HCT116 (cell line): ENCODE results near the gene PZP. TPM values are rescaled to one million over a fixed set of nuclear protein-coding genes. Genes with fewer than 3 reads are reported as not detected.
"Not testable (repeated sequence)": the region's sequence is repeated elsewhere in the genome, so short reads cannot be mapped to it uniquely, and the experiment has no call there.

ENCODE experiments used
- ATAC-seq: fragments of 200-7000 bp; cut with Tn5 transposase; 2 replicates; pipeline ENCODE4 v1.9.1; 2020; ENCODE audit warnings: mild to moderate bottlenecking, moderate library complexity
- BruUV-seq: library from RNA; stranded (reverse); fragments of 400-500 nt; replicated peaks from 2 replicates; lab custom pipeline; 2021; lab: Mats Ljungman, UMichigan
- CTCF ChIA-PET: fragments of 300-600 bp; sonication (Branson Sonifier 250); formaldehyde crosslinking; loops from one replicate; lab custom pipeline; 2021; ENCODE audit warnings: antibody characterized with exemption; lab: Charles Lee
- POLR2A ChIA-PET: fragments of 300-600, 350-600 bp; sonication (Branson Sonifier 250); formaldehyde crosslinking; loops from one replicate; lab custom pipeline; 2021; ENCODE audit warnings: antibody characterized with exemption; lab: Charles Lee
- RAD21 ChIA-PET, 2 experiments: fragments of 300-600 bp; sonication (Branson Sonifier 250); formaldehyde crosslinking; loops; one replicate each; lab custom pipeline; 2023; ENCODE audit warnings: low total read pairs in 2 of 2; ENCODE audit not compliant: uncharacterized antibody in 2 of 2, unreplicated experiment in 2 of 2, low non-redundant PET in 1 of 2; lab: Charles Lee
- DNase-seq: peaks from one replicate; pipeline ENCODE4 v3.0.0-alpha.2; 2010; ENCODE audit warnings: low read depth, low spot score
- H2AFZ ChIP-seq: fragments of 200-600 bp; shearing (Covaris generic), sonication (generic); 2 replicates; pipeline ENCODE4 v1.6.1; 2017; ENCODE audit warnings: low read depth, mixed run types, mixed read lengths, antibody characterized with exemption, low read length; ENCODE audit not compliant: poor library complexity, severe bottlenecking
- H3K27ac ChIP-seq: 2 replicates; pipeline ENCODE4 v1.5.1; 2012; ENCODE audit warnings: low read depth, low read length
- H3K27me3 ChIP-seq: fragments of 200-600 bp; sonication (generic); 2 replicates; pipeline ENCODE4 v1.6.1; 2016; ENCODE audit warnings: mixed run types, low read length, mixed read lengths; ENCODE audit not compliant: insufficient read depth
- H3K36me3 ChIP-seq, 2 experiments: fragments of 200-500 bp in 1 of 2; fragments of 200-600 bp in 1 of 2; sonication (Bioruptor generic) in 1 of 2; sonication (generic) in 1 of 2; 2 replicates each; pipeline versions ENCODE4 v1.5.1 to v1.6.1; 2014 to 2016; ENCODE audit warnings: low read length in 2 of 2, inconsistent platforms in 1 of 2, mixed read lengths in 1 of 2, mixed run types in 1 of 2; ENCODE audit not compliant: insufficient read depth in 2 of 2, control insufficient read depth in 1 of 2
- H3K4me1 ChIP-seq, 2 experiments: fragments of 200-600 bp in 1 of 2; sonication (generic) in 1 of 2; 2 replicates each; pipeline versions ENCODE4 v1.5.1 to v1.6.1; 2012 to 2017; ENCODE audit warnings: low read length in 2 of 2, inconsistent platforms in 1 of 2, mild to moderate bottlenecking in 1 of 2, mixed read lengths in 1 of 2, mixed run types in 1 of 2, moderate library complexity in 1 of 2; ENCODE audit not compliant: insufficient read depth in 2 of 2, control insufficient read depth in 1 of 2
- H3K4me2 ChIP-seq: fragments of 200-600 bp; sonication (generic); 2 replicates; pipeline ENCODE4 v1.6.1; 2017; ENCODE audit warnings: mixed run types, low read length, mixed read lengths
- H3K4me3 ChIP-seq, 2 experiments: fragments of 200-600 bp in 1 of 2; sonication (generic) in 1 of 2; replicated peaks in 1 of 2; 2 replicates each; pipeline ENCODE4 v1.5.1; 2011 to 2016; ENCODE audit warnings: low read length in 2 of 2, control low read depth in 1 of 2, low read depth in 1 of 2, mild to moderate bottlenecking in 1 of 2, mixed read lengths in 1 of 2, mixed run types in 1 of 2
- H3K79me2 ChIP-seq: fragments of 200-600 bp; sonication (generic); 2 replicates; pipeline ENCODE4 v1.6.1; 2017; ENCODE audit warnings: mild to moderate bottlenecking, mixed run types, low read length, moderate library complexity, mixed read lengths; ENCODE audit not compliant: insufficient read depth
- H3K9ac ChIP-seq: fragments of 200-600 bp; sonication (generic); 2 replicates; pipeline ENCODE4 v1.6.1; 2016; ENCODE audit warnings: low read length, mixed read lengths
- H3K9me2 ChIP-seq: fragments of 200-600 bp; sonication (generic), shearing (Covaris generic); 2 replicates; pipeline ENCODE4 v1.6.1; 2017; ENCODE audit warnings: mixed run types, mild to moderate bottlenecking, moderate library complexity; ENCODE audit not compliant: insufficient read depth
- H3K9me3 ChIP-seq, 2 experiments: fragments of 200-500 bp in 1 of 2; fragments of 200-600 bp in 1 of 2; sonication (Bioruptor generic) in 1 of 2; sonication (generic) in 1 of 2; 2 replicates each; pipeline ENCODE4 v1.6.1; 2014 to 2017; ENCODE audit warnings: low read length in 2 of 2, mixed read lengths in 2 of 2, inconsistent platforms in 1 of 2, low read depth in 1 of 2, mild to moderate bottlenecking in 1 of 2, mixed run types in 1 of 2, moderate library complexity in 1 of 2; ENCODE audit not compliant: control insufficient read depth in 1 of 2, insufficient read depth in 1 of 2
- H4K20me1 ChIP-seq: fragments of 200-600 bp; sonication (generic), shearing (Covaris generic); 2 replicates; pipeline ENCODE4 v1.6.1; 2017; ENCODE audit warnings: mixed run types, mild to moderate bottlenecking, moderate library complexity; ENCODE audit not compliant: insufficient read depth
- CBX3 ChIP-seq: IDR thresholded peaks from 2 replicates; pipeline ENCODE4 v1.6.1; 2012; ENCODE audit warnings: low read depth
- CEBPB ChIP-seq: IDR thresholded peaks from 2 replicates; pipeline ENCODE4 v1.6.1; 2012; ENCODE audit warnings: low read depth
- ELF1 ChIP-seq: IDR thresholded peaks from 2 replicates; pipeline ENCODE4 v1.6.1; 2012; ENCODE audit warnings: low read depth, borderline replicate concordance
- EZH2 ChIP-seq: fragments of 200-600 bp; sonication (generic); IDR thresholded peaks from 2 replicates; pipeline ENCODE4 v1.6.1; 2017; ENCODE audit warnings: antibody characterized with exemption, mixed run types
- FOSL1 ChIP-seq: IDR thresholded peaks from 2 replicates; pipeline ENCODE4 v1.6.1; 2012; ENCODE audit warnings: low read depth
- POLR2A ChIP-seq: IDR thresholded peaks from 2 replicates; pipeline ENCODE4 v1.7.0; 2011; ENCODE audit warnings: borderline replicate concordance; ENCODE audit not compliant: insufficient read depth, insufficient read length; ENCODE audit errors: extremely low read depth
- POLR2AphosphoS5 ChIP-seq: IDR thresholded peaks from 2 replicates; pipeline ENCODE4 v1.6.1; 2011; ENCODE audit warnings: mild to moderate bottlenecking, low read depth, low read length, moderate library complexity
- SP1 ChIP-seq: IDR thresholded peaks from 2 replicates; pipeline ENCODE4 v1.6.1; 2012; ENCODE audit warnings: low read depth
- TCF7L2 ChIP-seq: IDR thresholded peaks from 2 replicates; pipeline ENCODE4 v1.7.0; 2011; ENCODE audit warnings: borderline replicate concordance, inconsistent platforms; ENCODE audit not compliant: insufficient read depth, insufficient read length; ENCODE audit errors: extremely low read depth
- ZFX ChIP-seq: fragments of 450-650 bp; IDR thresholded peaks from 2 replicates; pipeline ENCODE4 v1.6.1; 2017
- intact Hi-C: fragments of 100-400 bp; cut with micrococcal nuclease; formaldehyde crosslinking; loops from 2 replicates; pipeline ENCODE4 v1.10.0; 2022
- total RNA-seq: library from RNA; stranded (reverse); gene quantifications from one replicate; pipeline ENCODE4 v1.2.1, GENCODE V29; 2021; ENCODE audit not compliant: unreplicated experiment
- TF ChIP-seq, protein P1 (sequence below): IDR thresholded peaks from 2 replicates; pipeline ENCODE4 v1.6.1; 2012; ENCODE audit warnings: low read depth
- TF ChIP-seq, protein P2 (sequence below): IDR thresholded peaks from 2 replicates; pipeline ENCODE4 v1.6.1; 2012
- TF ChIP-seq, protein P3 (sequence below): IDR thresholded peaks from 2 replicates; pipeline ENCODE4 v1.6.1; 2011; ENCODE audit warnings: mild to moderate bottlenecking, low read length, moderate library complexity; ENCODE audit not compliant: insufficient replicate concordance; ENCODE audit errors: extremely low read depth

Gene PZP
- total RNA-seq, 1 experiment from 2014 or later: not detected

DNA sequence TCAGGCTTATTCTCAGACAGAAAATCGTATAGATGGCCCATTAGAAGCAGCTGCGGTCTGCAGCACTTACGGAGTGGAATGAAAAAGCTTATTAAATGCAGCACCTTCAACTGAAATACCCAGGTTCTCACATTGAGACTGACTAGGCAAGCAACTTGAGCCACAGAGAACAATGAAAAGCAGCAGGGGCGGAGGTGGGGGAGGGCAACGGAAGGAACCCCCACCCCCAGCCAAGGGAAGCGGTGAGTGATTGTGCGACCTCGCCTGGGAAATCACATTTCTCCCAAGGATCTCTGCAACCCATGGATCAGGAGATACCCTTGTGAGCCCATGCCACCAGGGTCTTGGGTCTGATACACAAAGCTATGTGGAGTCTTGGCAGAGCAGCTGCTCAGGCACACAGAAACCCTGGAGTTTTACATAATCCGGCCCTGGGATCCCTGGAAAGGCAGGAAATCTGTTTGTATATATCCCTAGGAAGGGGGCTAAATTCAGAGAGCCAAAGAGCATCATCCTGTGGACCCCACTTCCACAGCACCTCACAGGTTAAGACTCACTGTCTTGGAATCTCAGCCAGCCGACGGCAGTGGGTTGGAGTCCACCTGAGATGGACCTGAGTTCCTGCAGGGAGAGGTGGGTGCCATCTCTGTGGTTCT lies 38.1 kb downstream of the PZP start (continued):
- TF ChIP-seq, protein P1, sequence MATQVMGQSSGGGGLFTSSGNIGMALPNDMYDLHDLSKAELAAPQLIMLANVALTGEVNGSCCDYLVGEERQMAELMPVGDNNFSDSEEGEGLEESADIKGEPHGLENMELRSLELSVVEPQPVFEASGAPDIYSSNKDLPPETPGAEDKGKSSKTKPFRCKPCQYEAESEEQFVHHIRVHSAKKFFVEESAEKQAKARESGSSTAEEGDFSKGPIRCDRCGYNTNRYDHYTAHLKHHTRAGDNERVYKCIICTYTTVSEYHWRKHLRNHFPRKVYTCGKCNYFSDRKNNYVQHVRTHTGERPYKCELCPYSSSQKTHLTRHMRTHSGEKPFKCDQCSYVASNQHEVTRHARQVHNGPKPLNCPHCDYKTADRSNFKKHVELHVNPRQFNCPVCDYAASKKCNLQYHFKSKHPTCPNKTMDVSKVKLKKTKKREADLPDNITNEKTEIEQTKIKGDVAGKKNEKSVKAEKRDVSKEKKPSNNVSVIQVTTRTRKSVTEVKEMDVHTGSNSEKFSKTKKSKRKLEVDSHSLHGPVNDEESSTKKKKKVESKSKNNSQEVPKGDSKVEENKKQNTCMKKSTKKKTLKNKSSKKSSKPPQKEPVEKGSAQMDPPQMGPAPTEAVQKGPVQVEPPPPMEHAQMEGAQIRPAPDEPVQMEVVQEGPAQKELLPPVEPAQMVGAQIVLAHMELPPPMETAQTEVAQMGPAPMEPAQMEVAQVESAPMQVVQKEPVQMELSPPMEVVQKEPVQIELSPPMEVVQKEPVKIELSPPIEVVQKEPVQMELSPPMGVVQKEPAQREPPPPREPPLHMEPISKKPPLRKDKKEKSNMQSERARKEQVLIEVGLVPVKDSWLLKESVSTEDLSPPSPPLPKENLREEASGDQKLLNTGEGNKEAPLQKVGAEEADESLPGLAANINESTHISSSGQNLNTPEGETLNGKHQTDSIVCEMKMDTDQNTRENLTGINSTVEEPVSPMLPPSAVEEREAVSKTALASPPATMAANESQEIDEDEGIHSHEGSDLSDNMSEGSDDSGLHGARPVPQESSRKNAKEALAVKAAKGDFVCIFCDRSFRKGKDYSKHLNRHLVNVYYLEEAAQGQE: no peak
- no peak for TF ChIP-seq ZFX

DNA sequence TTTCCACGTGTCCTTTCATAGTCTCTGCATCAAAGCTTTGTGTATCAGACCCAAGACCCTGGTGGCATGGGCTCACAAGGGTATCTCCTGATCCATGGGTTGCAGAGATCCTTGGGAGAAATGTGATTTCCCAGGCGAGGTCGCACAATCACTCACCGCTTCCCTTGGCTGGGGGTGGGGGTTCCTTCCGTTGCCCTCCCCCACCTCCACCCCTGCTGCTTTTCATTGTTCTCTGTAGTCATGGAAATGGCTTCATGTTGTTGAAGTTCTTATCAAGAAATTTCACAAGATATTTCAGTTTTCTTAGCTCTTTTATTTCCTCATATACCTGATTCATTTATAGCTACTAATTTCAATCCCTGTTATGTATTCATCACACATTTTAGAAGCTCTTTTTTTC lies 40.9 kb downstream of the PZP start:
- H3K9me2 ChIP-seq, H3K9ac ChIP-seq, H3K4me1 ChIP-seq, H3K4me3 ChIP-seq, RAD21 ChIA-PET, BruUV-seq, POLR2A ChIA-PET, CTCF ChIA-PET, H3K79me2 ChIP-seq, ATAC-seq, intact Hi-C loops, H3K27ac ChIP-seq, H3K4me2 ChIP-seq, H3K9me3 ChIP-seq, H2AFZ ChIP-seq, DNase-seq, H3K36me3 ChIP-seq, H4K20me1 ChIP-seq: not testable (repeated sequence)
- H3K27me3 ChIP-seq: peaks cover 83% of the 10 kb centered on the region

DNA sequence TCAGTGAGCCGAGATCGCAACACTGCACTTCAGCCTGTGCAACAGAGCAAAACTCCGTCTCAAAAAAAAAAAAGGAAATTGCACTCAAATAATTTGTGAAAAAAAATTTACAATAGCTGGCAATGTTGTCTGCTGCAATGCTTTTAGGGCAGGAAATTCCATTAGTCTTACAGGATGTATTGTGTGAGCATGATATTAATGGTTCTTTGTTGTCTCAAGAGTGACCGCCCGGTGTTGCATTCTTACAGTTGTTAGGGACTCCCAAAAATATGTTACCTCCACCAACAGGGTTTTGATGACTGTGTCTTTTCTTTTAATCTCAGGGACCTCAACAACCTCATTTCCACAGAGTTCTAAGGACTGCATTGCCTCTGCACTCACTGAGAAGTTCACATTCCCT lies 44.8 kb downstream of the PZP start:
- Histone ChIP-seq H3K4me1 (no peaks in the 10 kb centered on the region), H3K9me3 (no peaks in the 10 kb centered on the region), H3K4me2 (no peak overlapping the region), H3K9me2 (no peaks in the 10 kb centered on the region), H3K79me2 (no peaks in the 10 kb centered on the region), H3K9ac (no peak overlapping the region), H3K27ac (no peak overlapping the region), H3K4me3 (no peak overlapping the region), H3K36me3 (no peaks in the 10 kb centered on the region), H4K20me1 (no peaks in the 10 kb centered on the region), H2AFZ (no peak overlapping the region), H3K27me3 (peaks cover 80% of the 10 kb centered on the region)
- RAD21 ChIA-PET: no interaction called here
- intact Hi-C loops: no loop called here
- POLR2A ChIA-PET: no interaction called here
- ATAC-seq (no peak), DNase-seq (no peak)
- CTCF ChIA-PET: no interaction called here
- BruUV-seq: no TSS peak
- TF ChIP-seq ZFX (no peak), POLR2AphosphoS5 (no peak), TCF7L2 (no peak), ELF1 (no peak), SP1 (no peak), POLR2A (no peak), CBX3 (no peak), EZH2 (no peak), CEBPB (no peak), FOSL1 (no peak)
- TF ChIP-seq, protein P2, sequence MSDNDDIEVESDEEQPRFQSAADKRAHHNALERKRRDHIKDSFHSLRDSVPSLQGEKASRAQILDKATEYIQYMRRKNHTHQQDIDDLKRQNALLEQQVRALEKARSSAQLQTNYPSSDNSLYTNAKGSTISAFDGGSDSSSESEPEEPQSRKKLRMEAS: no peak
- TF ChIP-seq, protein P3, sequence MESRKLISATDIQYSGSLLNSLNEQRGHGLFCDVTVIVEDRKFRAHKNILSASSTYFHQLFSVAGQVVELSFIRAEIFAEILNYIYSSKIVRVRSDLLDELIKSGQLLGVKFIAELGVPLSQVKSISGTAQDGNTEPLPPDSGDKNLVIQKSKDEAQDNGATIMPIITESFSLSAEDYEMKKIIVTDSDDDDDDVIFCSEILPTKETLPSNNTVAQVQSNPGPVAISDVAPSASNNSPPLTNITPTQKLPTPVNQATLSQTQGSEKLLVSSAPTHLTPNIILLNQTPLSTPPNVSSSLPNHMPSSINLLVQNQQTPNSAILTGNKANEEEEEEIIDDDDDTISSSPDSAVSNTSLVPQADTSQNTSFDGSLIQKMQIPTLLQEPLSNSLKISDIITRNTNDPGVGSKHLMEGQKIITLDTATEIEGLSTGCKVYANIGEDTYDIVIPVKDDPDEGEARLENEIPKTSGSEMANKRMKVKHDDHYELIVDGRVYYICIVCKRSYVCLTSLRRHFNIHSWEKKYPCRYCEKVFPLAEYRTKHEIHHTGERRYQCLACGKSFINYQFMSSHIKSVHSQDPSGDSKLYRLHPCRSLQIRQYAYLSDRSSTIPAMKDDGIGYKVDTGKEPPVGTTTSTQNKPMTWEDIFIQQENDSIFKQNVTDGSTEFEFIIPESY: no peak
